Panc1 (cell line): ENCODE data around the gene SLC49A4. TPM values are rescaled to one million over a fixed set of nuclear protein-coding genes. Genes with fewer than 3 reads are reported as not detected.

Source experiments
- ATAC-seq: fragments of 200-7000 bp; cut with Tn5 transposase; 2 replicates; pipeline ENCODE4 v1.9.1; 2020; ENCODE audit warnings: mild to moderate bottlenecking, moderate library complexity
- BruUV-seq: library from RNA; stranded (reverse); fragments of 400-500 nt; replicated peaks from 2 replicates; lab custom pipeline; 2021; lab: Mats Ljungman, UMichigan
- CTCF ChIA-PET: fragments of 300-600 bp; sonication (Branson Sonifier 250); formaldehyde crosslinking; loops from one replicate; lab custom pipeline; 2022; ENCODE audit warnings: antibody characterized with exemption; lab: Charles Lee
- POLR2A ChIA-PET: fragments of 300-600 bp; sonication (Branson Sonifier 250); formaldehyde crosslinking; loops from one replicate; lab custom pipeline; 2022; ENCODE audit warnings: antibody characterized with exemption; lab: Charles Lee
- DNase-seq: peaks from one replicate; pipeline ENCODE4 v3.0.0-alpha.2; 2010; ENCODE audit warnings: low read depth, low spot score
- H3K27ac ChIP-seq: 2 replicates; pipeline ENCODE4 v1.5.1; 2011; ENCODE audit warnings: mild to moderate bottlenecking, low read length, inconsistent platforms
- H3K27me3 ChIP-seq: fragments of 200-500 bp; sonication (Bioruptor generic); 2 replicates; pipeline ENCODE4 v1.6.0; 2014; ENCODE audit warnings: low read length, inconsistent platforms; ENCODE audit not compliant: control insufficient read depth, insufficient read depth
- H3K36me3 ChIP-seq: fragments of 200-500 bp; sonication (Bioruptor generic); 2 replicates; pipeline ENCODE4 v1.5.1; 2014; ENCODE audit warnings: inconsistent platforms, mild to moderate bottlenecking, low read length, moderate library complexity; ENCODE audit not compliant: control insufficient read depth, insufficient read depth
- H3K4me1 ChIP-seq: 2 replicates; pipeline ENCODE4 v1.5.1; 2011; ENCODE audit warnings: inconsistent platforms, mild to moderate bottlenecking, low read length, moderate library complexity; ENCODE audit not compliant: control insufficient read depth, insufficient read depth
- H3K4me3 ChIP-seq, 2 experiments: 2 replicates each; pipeline ENCODE4 v1.5.1; 2011 to 2012; ENCODE audit warnings: low read depth in 2 of 2, low read length in 2 of 2, mild to moderate bottlenecking in 2 of 2, inconsistent platforms in 1 of 2, moderate library complexity in 1 of 2
- H3K9me3 ChIP-seq: fragments of 200-500 bp; sonication (Bioruptor generic); 2 replicates; pipeline ENCODE4 v1.5.1; 2014; ENCODE audit warnings: low read depth, mild to moderate bottlenecking, inconsistent platforms, low read length, moderate library complexity; ENCODE audit not compliant: control insufficient read depth, insufficient read depth
- CTCF ChIP-seq: fragments of 450-650 bp; IDR thresholded peaks from 2 replicates; pipeline ENCODE4 v1.5.1; 2017; ENCODE audit warnings: mild to moderate bottlenecking
- POLR2AphosphoS5 ChIP-seq: IDR thresholded peaks from 2 replicates; pipeline ENCODE4 v1.6.1; 2012; ENCODE audit warnings: mild to moderate bottlenecking, low read depth, low read length, moderate library complexity
- REST ChIP-seq, 2 experiments: IDR thresholded peaks; 2 replicates each; pipeline ENCODE4 v1.6.1; 2011 to 2012; ENCODE audit warnings: low read depth in 2 of 2, control low read depth in 1 of 2, low read length in 1 of 2, mild to moderate bottlenecking in 1 of 2, moderate library complexity in 1 of 2; ENCODE audit not compliant: insufficient read depth in 1 of 2
- SIN3A ChIP-seq: IDR thresholded peaks from 2 replicates; pipeline ENCODE4 v1.6.1; 2012; ENCODE audit warnings: low read depth, mild to moderate bottlenecking, low read length, moderate library complexity, borderline replicate concordance; ENCODE audit not compliant: insufficient read depth
- TCF7L2 ChIP-seq: IDR thresholded peaks from 2 replicates; pipeline ENCODE4 v1.6.1; 2011; ENCODE audit warnings: mild to moderate bottlenecking, low read depth, low read length, inconsistent platforms
- in situ Hi-C: cut with HindIII; loops from 2 replicates; pipeline ENCODE4 v1.10.0; 2016; ENCODE audit warnings: low sequenced_read_pairs, low pct_unique_long_range_greater_than_20kb
- intact Hi-C: fragments of 100-400 bp; cut with micrococcal nuclease; formaldehyde crosslinking; loops from one replicate; pipeline ENCODE4 v1.10.0; 2022; ENCODE audit not compliant: unreplicated experiment
- total RNA-seq: library from RNA; stranded (reverse); gene quantifications from one replicate; pipeline ENCODE4 v1.2.1, GENCODE V29; 2021; ENCODE audit not compliant: unreplicated experiment

The SLC49A4 gene
- total RNA-seq, 1 experiment from 2014 or later: 15.9 TPM

- no peak for DNase-seq
- H3K4me3 ChIP-seq: no peak overlapping the region
- H3K27ac ChIP-seq: no peak overlapping the region
- TF ChIP-seq TCF7L2 (no peak), POLR2AphosphoS5 (no peak), REST (IDR thresholded peaks at IDR 0.05; ENCODE audit: insufficient read depth in 1 of 2, low read depth in 2 of 2, low read length in 1 of 2) (no peak), CTCF (no peak), SIN3A (no peak)
- no peaks in the 10 kb centered on the region for H3K36me3 ChIP-seq
- H3K9me3 ChIP-seq: no peaks in the 10 kb centered on the region
- BruUV-seq: no TSS peak
- ATAC-seq: no peak
- ChIA-PET CTCF (no interaction called here), POLR2A (no interaction called here)
- H3K4me1 ChIP-seq: no peaks in the 10 kb centered on the region
- in situ Hi-C loops: no loop called here
- no peaks in the 10 kb centered on the region for H3K27me3 ChIP-seq
- intact Hi-C loops: no loop called here
Measured at GRCh38 chr3:122767540-122768372, 27.1 kb upstream of the SLC49A4 start.

DNA sequence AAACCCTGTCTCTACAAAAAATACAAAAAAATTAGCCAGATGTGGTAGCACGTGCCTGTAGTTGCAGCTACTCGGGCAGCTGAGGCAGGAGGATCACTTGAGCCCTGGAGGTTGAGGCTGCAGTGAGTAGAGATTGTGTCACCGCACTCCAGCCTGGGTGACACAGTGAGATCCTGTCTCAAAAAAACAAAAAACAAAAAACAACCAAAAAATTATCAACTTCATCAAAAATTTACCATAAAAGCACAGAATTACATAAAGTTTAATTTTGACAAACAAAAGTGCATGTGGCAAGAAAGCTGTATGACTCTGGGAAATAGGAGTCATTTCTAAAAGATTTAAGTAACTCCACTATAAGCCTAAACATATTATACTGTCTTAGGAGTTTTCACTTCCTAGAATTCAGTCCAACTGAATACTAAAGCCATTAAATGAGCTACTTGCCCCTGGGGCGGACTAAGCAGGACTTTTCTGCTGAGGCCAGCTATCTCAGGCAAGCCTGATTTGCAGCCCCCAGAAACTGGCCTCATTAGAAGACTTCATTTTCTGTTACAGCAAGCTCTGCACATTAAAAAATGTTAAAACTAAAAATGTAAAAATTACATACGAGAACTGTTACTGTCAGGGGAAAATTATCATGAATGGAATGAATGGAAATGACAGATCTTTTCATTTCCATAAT is 24.2 kb upstream of the SLC49A4 start:
- Histone ChIP-seq H3K27ac (no peak overlapping the region), H3K27me3 (no peaks in the 10 kb centered on the region), H3K4me3 (no peak overlapping the region), H3K36me3 (no peaks in the 10 kb centered on the region), H3K9me3 (no peaks in the 10 kb centered on the region), H3K4me1 (no peaks in the 10 kb centered on the region)
- ATAC-seq (no peak), DNase-seq (no peak)
- no TSS peak for BruUV-seq
- intact Hi-C loops (no loop called here), in situ Hi-C loops (no loop called here)
- CTCF ChIA-PET: interaction anchor here (0.7 kb wide), 1 partner anchor 259 kb away, joined by 4 read pairs; no protein-coding TSS in a partner anchor
- POLR2A ChIA-PET: no interaction called here
- TF ChIP-seq CTCF (no peak), REST (IDR thresholded peaks at IDR 0.05; ENCODE audit: insufficient read depth in 1 of 2, low read depth in 2 of 2, low read length in 1 of 2) (no peak), SIN3A (no peak), TCF7L2 (no peak), POLR2AphosphoS5 (no peak)
